Lower leg skin (tissue), 4 donors: ENCODE data around the gene LARP6. TPM values are rescaled to one million over a fixed set of nuclear protein-coding genes. Genes with fewer than 3 reads are reported as not detected.
A peak's percentile ranks its signal among the peaks of the same experiment; 100 is the strongest.
"Not testable (repeated sequence)": the region's sequence is repeated elsewhere in the genome, so short reads cannot be mapped to it uniquely, and the experiment has no call there.

ENCODE experiments used
- DNase-seq, 2 donors: peaks; one replicate each; pipeline ENCODE4 v3.0.0-alpha.2; 2019; ENCODE audit warnings: low spot score in 2 of 2
- H3K4me3 ChIP-seq: fragments of 200-600 bp; sonication (generic); 2 replicates; pipeline ENCODE4 v1.5.1; 2017; ENCODE audit warnings: mild to moderate bottlenecking, low read depth; ENCODE audit not compliant: poor library complexity, severe bottlenecking
- POLR2A ChIP-seq, 2 donors: fragments of 450-650 bp; IDR thresholded peaks; one replicate each; pipeline ENCODE4 v1.6.1; 2016 to 2017; ENCODE audit warnings: antibody characterized with exemption in 2 of 2, mild to moderate bottlenecking in 1 of 2, moderate library complexity in 1 of 2
- WGBS, 2 donors: methylation state at CpG; one replicate each; pipeline ENCODE4 v1.1.5; 2018; 5-methylcytosine and 5-hydroxymethylcytosine counted together
- intact Hi-C: fragments of 100-400 bp; cut with DNase I; formaldehyde crosslinking; loops from one replicate; pipeline ENCODE4 v1.15.0; 2023; ENCODE audit warnings: low total_unique reads
- total RNA-seq, 4 donors: library from RNA; depleted of rRNA; stranded (reverse); fragments of >200 nt; gene quantifications; one replicate each; pipeline ENCODE4 v1.1.0, GENCODE V29; 2016
- TF ChIP-seq, protein P1 (sequence below), 3 donors: fragments of 450-650 bp; IDR thresholded peaks; one replicate each; pipeline ENCODE4 v1.5.1; 2016; ENCODE audit warnings: antibody characterized with exemption in 3 of 3, mild to moderate bottlenecking in 3 of 3, moderate library complexity in 2 of 3

LARP6 gene
- total RNA-seq, 4 donors from 2014 or later: 4.9 to 22.3 (median 14.5) TPM

- intact Hi-C loops: no loop called here
- H3K4me3 ChIP-seq: no peak overlapping the region
- peak in 1 of 2 donors; percentile 54 for DNase-seq
- no peak for TF ChIP-seq POLR2A (IDR thresholded peaks at IDR 0.05)
- WGBS, 2 donors: 93% methylated on average over 8 of the region's 8 CpGs
These were observed 28.1 kb downstream of the LARP6 start for GRCh38 chr15:70825841-70826240.

DNA sequence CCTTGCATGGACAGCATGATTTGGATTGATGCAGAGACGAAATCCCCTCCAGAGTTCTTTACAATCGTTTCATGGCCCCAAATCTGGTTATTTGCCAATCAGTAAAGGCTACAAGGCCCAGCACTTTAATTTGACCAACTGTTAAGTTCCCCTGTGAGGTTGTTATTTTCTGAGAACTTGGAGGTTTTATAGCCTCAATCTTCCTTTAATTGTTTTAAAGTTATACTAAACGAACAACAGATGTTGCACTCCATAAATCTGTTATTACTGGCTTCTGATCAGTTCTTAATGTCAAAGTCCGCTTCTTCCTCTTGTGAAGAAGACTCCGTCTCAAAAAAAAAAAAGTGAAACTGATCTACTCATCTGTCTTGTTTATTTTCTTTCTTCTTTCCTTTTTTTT is 30.8 kb downstream of the LARP6 start:
- TF ChIP-seq, protein P1, sequence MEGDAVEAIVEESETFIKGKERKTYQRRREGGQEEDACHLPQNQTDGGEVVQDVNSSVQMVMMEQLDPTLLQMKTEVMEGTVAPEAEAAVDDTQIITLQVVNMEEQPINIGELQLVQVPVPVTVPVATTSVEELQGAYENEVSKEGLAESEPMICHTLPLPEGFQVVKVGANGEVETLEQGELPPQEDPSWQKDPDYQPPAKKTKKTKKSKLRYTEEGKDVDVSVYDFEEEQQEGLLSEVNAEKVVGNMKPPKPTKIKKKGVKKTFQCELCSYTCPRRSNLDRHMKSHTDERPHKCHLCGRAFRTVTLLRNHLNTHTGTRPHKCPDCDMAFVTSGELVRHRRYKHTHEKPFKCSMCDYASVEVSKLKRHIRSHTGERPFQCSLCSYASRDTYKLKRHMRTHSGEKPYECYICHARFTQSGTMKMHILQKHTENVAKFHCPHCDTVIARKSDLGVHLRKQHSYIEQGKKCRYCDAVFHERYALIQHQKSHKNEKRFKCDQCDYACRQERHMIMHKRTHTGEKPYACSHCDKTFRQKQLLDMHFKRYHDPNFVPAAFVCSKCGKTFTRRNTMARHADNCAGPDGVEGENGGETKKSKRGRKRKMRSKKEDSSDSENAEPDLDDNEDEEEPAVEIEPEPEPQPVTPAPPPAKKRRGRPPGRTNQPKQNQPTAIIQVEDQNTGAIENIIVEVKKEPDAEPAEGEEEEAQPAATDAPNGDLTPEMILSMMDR (IDR thresholded peaks at IDR 0.05): no peak
- no peak for TF ChIP-seq POLR2A (IDR thresholded peaks at IDR 0.05)
- intact Hi-C loops: no loop called here
- no peak overlapping the region for H3K4me3 ChIP-seq
- no peak for DNase-seq
- WGBS, 2 donors: 47 to 56% methylated on average over 5 of the region's 5 CpGs

GRCh38 chr15:70820214-70820613 is 33.7 kb downstream of the LARP6 start:
- TF ChIP-seq POLR2A (IDR thresholded peaks at IDR 0.05): no peak
- TF ChIP-seq, protein P1 (IDR thresholded peaks at IDR 0.05): no peak
- DNase-seq: no peak
- no peak overlapping the region for H3K4me3 ChIP-seq
- intact Hi-C loops: no loop called here

GRCh38 chr15:70818580-70818979 is 35.4 kb downstream of the LARP6 start:
- 98% methylated on average over 2 of the region's 2 CpGs for WGBS, 2 donors
- H3K4me3 ChIP-seq: no peak overlapping the region
- intact Hi-C loops: no loop called here
- DNase-seq: no peak
- no peak for TF ChIP-seq POLR2A (IDR thresholded peaks at IDR 0.05)
- TF ChIP-seq, protein P1 (IDR thresholded peaks at IDR 0.05): no peak

DNA sequence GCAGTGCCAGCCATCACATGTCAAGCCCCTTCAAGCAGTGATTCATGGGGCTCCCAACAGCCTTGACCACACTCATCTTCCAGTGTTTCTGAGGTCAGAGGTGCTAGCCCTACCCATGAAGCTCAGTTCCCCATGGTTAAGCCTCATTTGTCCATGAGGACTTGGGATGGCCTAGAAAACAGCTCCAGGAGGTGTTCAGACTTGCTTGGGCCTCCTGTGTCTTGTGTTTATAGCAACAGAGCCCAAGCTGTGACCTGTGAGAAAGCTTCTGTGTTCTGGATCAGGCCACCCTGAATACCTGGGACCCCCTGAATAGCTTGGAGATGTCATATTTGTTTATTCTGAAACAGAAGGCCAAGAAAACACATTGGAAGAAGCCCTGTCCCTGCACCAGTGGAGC is 36.7 kb downstream of the LARP6 start:
- intact Hi-C loops: no loop called here
- no peak overlapping the region for H3K4me3 ChIP-seq
- TF ChIP-seq, protein P1 (IDR thresholded peaks at IDR 0.05): no peak
- no peak for TF ChIP-seq POLR2A (IDR thresholded peaks at IDR 0.05)
- peak in 1 of 2 donors; percentile 61 for DNase-seq

DNA sequence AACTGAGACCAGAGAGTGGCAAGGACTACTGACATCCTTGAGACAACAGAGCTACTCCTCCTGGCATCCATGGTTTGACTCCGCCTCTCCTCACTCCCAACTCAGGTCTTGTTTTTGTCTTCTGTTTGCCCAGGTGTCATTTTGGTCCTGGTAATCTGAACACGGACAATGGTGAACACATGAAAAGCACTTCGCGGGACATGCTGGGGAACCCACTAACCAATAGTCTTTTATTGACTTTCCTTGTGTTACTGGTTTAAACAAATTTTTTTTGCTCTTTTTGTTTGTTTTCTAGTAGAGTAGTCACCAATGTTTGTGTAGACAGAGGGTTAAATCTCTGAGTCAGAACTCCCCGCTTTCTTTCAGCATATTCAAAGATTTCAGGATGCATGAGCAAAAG is 38.4 kb downstream of the LARP6 start:
- intact Hi-C loops: no loop called here
- peak in 1 of 2 donors; percentile 25 for DNase-seq
- H3K4me3 ChIP-seq: no peak overlapping the region
- WGBS, 2 donors: 94% methylated on average over 5 of the region's 5 CpGs
- TF ChIP-seq, protein P1 (IDR thresholded peaks at IDR 0.05): no peak
- TF ChIP-seq POLR2A (IDR thresholded peaks at IDR 0.05): no peak

DNA sequence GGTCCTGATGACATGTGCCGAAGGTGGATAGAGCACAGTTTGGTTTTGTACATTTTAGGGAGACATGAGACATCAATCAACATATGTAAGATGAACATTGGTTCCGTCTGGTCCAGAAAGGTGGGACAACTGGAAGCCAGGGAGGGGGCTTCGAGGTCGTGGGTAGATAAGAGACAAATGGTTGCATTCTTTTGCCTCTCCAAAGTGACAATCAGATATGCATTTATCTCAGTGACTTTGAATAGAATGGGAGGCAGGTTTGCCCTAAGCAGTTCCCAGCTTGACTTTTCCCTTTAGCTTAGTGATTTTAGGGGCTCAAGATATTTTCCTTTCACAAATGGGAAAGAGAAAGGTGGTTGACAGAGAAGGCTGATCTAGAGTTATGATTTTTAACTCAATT is 38.9 kb downstream of the LARP6 start:
- H3K4me3 ChIP-seq, intact Hi-C loops: not testable (repeated sequence)
- DNase-seq: peak in 1 of 2 donors; percentile 29
- WGBS, 2 donors: 81 to 82% methylated on average over 4 of the region's 4 CpGs
